HG02943 (cell line): ENCODE measurements around the gene MYF6.

Source experiments
- ATAC-seq: cut with Tn5 transposase; IDR thresholded peaks from one replicate; pipeline ENCODE4 v1.9.1; 2021; ENCODE audit warnings: mild to moderate bottlenecking, low read depth, moderate library complexity; ENCODE audit not compliant: unreplicated experiment

Gene MYF6

DNA sequence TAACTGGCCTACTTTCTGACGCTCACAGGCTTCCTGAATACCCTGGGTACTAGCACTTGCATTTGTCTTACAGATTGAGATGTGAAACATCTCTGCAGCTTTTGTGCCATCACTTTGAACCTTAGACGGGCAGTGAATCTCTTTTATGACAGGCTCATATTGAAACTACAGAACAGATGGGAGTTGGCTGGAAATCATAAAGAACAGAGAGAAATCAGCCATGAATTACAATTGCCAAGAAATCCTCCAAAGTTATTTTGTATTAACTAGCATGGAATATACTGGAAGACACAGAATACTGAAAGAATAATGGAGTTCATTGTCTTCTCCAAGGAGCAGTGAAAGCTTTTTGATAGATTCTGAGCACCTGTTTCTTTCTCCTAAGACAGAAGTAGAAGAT is 42.0 kb downstream of the MYF6 start:
- no peak for ATAC-seq

DNA sequence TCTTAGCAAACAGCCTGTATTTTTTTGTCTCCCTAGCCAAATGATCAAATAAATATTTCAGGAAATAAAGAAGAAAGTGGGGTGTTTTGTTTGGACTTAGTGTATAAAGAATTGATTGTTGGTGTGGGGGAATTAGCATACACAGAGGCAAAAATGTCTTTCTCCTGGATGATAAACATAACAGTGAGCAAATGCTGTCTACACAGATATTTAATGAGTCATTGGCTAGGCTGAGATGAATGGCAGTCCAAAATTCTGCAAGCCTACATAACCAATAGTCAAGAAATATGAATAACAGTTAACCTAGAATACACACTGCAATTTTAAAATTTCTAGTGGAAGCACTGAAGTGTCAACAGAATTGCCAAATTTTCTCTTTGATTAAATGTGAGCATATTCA is 45.0 kb downstream of the MYF6 start:
- no peak for ATAC-seq

DNA sequence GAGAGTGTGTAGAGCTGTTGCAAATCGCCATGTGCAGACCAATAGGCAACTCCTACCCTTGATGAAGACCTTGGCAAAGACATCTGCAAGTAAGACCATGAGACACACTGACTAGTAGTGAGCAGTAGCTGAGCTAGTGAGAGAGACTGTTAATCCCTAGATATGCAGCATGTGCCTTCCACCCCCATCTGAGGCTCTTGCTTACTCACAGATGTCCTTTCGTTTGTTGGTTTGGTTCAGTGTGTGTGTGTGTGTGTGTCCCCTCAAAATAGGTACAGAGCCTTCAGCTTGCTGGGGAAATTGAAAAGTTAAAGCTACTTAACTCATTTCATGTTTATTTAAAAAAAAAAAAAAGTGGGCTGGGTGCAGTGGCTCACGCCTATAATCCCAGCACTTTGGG is 46.8 kb downstream of the MYF6 start:
- no peak for ATAC-seq

GRCh38 chr12:80756875-80757274 is 49.4 kb downstream of the MYF6 start:
- no peak for ATAC-seq
